Suprapubic skin (tissue), 4 donors: ENCODE results near the gene QSOX1.

Source experiments
- CTCF ChIP-seq, 2 donors: fragments of 200-600 bp in 1 of 2; fragments of 450-650 bp in 1 of 2; sonication (generic) in 1 of 2; IDR thresholded peaks; one replicate each; pipeline ENCODE4 v1.5.1; 2016 to 2019; ENCODE audit warnings: antibody characterized with exemption in 2 of 2, mild to moderate bottlenecking in 1 of 2, moderate library complexity in 1 of 2
- EP300 ChIP-seq: sonication (generic); formaldehyde crosslinking; IDR thresholded peaks from one replicate; pipeline ENCODE4 v1.6.1; 2017; ENCODE audit warnings: antibody characterized with exemption
- POLR2AphosphoS5 ChIP-seq, 3 donors: sonication (generic); formaldehyde crosslinking; IDR thresholded peaks; one replicate each; pipeline ENCODE4 v1.6.1; 2017; ENCODE audit warnings: antibody characterized with exemption in 3 of 3

- TF ChIP-seq POLR2AphosphoS5 (IDR thresholded peaks at IDR 0.05), result no peak
- TF ChIP-seq CTCF (IDR thresholded peaks at IDR 0.05), result no peak
- no peak for TF ChIP-seq EP300
Observed at GRCh38 chr1:180199018-180199417, 44.3 kb downstream of the QSOX1 start.
